H1 (cell line): ENCODE results near the gene B4GALNT3. TPM values are rescaled to one million over a fixed set of nuclear protein-coding genes. Genes with fewer than 3 reads are reported as not detected.

ENCODE experiments used
- CTCF ChIA-PET: fragments of 300-600 bp; sonication (Branson Sonifier 250); formaldehyde crosslinking; loops from one replicate; lab custom pipeline; 2021; ENCODE audit not compliant: partially characterized antibody; lab: Charles Lee
- POLR2A ChIA-PET: fragments of 300-600 bp; sonication (Branson Sonifier 250); formaldehyde crosslinking; loops from one replicate; lab custom pipeline; 2021; ENCODE audit warnings: inconsistent platforms; ENCODE audit not compliant: partially characterized antibody; lab: Charles Lee
- DNase-seq, 2 experiments: peaks; one replicate each; pipeline versions ENCODE4 v3.0.0 to v3.0.0-alpha.2; 2010 to 2022; ENCODE audit warnings: low spot score in 2 of 2, low read depth in 1 of 2, mixed read lengths in 1 of 2
- FAIRE-seq: peaks from 2 replicates; lab custom pipeline; 2011; peaks lifted over from hg19 to GRCh38; lab: Jason Lieb, UNC
- H2AFZ ChIP-seq: 2 replicates; pipeline ENCODE4 v1.8.1; 2012; ENCODE audit warnings: low read length, inconsistent platforms
- H2AK5ac ChIP-seq: 2 replicates; pipeline ENCODE4 v1.6.1; 2013; ENCODE audit warnings: low read depth, low read length
- H2BK120ac ChIP-seq: replicated peaks from 2 replicates; pipeline ENCODE3; 2013; ENCODE audit warnings: low read depth, low read length, inconsistent platforms
- H2BK12ac ChIP-seq: 2 replicates; pipeline ENCODE4 v1.6.1; 2013; ENCODE audit warnings: low read depth, low read length
- H2BK15ac ChIP-seq: 2 replicates; pipeline ENCODE4 v1.6.1; 2013; ENCODE audit warnings: low read length
- H2BK20ac ChIP-seq: 2 replicates; pipeline ENCODE4 v1.6.1; 2013; ENCODE audit warnings: low read length
- H2BK5ac ChIP-seq: 2 replicates; pipeline ENCODE4 v1.6.1; 2013; ENCODE audit warnings: low read depth, low read length
- H3K14ac ChIP-seq: 2 replicates; pipeline ENCODE4 v1.6.1; 2013; ENCODE audit warnings: inconsistent platforms; ENCODE audit not compliant: insufficient read length
- H3K18ac ChIP-seq: 2 replicates; pipeline ENCODE4 v1.6.1; 2013; ENCODE audit warnings: low read length; ENCODE audit errors: extremely low read depth
- H3K23ac ChIP-seq: 2 replicates; pipeline ENCODE4 v1.6.1; 2013; ENCODE audit warnings: inconsistent platforms; ENCODE audit not compliant: insufficient read length
- H3K23me2 ChIP-seq: 2 replicates; pipeline ENCODE4 v1.6.1; 2013; ENCODE audit warnings: low read depth, low read length
- H3K27ac ChIP-seq: 2 replicates; pipeline ENCODE4 v1.6.1; 2011; ENCODE audit warnings: low read depth, low read length, inconsistent platforms
- H3K27me3 ChIP-seq, 4 experiments: replicated peaks in 1 of 4; 1 replicate in 1 of 4; 2 replicates in 3 of 4; pipeline versions ENCODE4 v1.6.1 to v1.8.1; 2011 to 2013; ENCODE audit warnings: low read length in 3 of 4, mild to moderate bottlenecking in 3 of 4, inconsistent platforms in 2 of 4, mixed read lengths in 2 of 4, moderate library complexity in 1 of 4; ENCODE audit not compliant: control insufficient read depth in 3 of 4, insufficient read depth in 3 of 4; ENCODE audit errors: extremely low read depth in 1 of 4
- H3K36me3 ChIP-seq, 4 experiments: 2 replicates each; pipeline versions ENCODE4 v1.6.1 to v1.8.1; 2011 to 2013; ENCODE audit warnings: mild to moderate bottlenecking in 4 of 4, low read length in 3 of 4, moderate library complexity in 2 of 4, control low read depth in 1 of 4, inconsistent platforms in 1 of 4; ENCODE audit not compliant: insufficient read depth in 4 of 4, control insufficient read depth in 2 of 4
- H3K4ac ChIP-seq: replicated peaks from 2 replicates; pipeline ENCODE3; 2013; ENCODE audit warnings: low read length, low read depth, mixed read lengths, inconsistent platforms; ENCODE audit not compliant: insufficient read length
- H3K4me1 ChIP-seq, 4 experiments: replicated peaks in 1 of 4; 1 replicate in 1 of 4; 2 replicates in 3 of 4; pipeline versions ENCODE4 v1.6.1 to v1.8.1; 2011 to 2013; ENCODE audit warnings: low read length in 3 of 4, inconsistent platforms in 2 of 4, mixed read lengths in 1 of 4; ENCODE audit not compliant: insufficient read depth in 4 of 4, control insufficient read depth in 3 of 4
- H3K4me2 ChIP-seq, 2 experiments: 2 replicates each; pipeline versions ENCODE4 v1.6.1 to v1.8.1; 2011 to 2013; ENCODE audit warnings: low read depth in 2 of 2, low read length in 2 of 2, control low read depth in 1 of 2, inconsistent platforms in 1 of 2, mild to moderate bottlenecking in 1 of 2; ENCODE audit not compliant: insufficient read depth in 1 of 2
- H3K4me3 ChIP-seq, 4 experiments: fragments of 200-600, 300-600 bp in 1 of 4; sonication (generic), shearing (Covaris generic), sonication (Bioruptor Twin) in 1 of 4; 2 replicates each; pipeline versions ENCODE4 v1.5.1 to v1.8.1; 2011 to 2016; ENCODE audit warnings: low read length in 4 of 4, low read depth in 3 of 4, control low read depth in 2 of 4, inconsistent platforms in 2 of 4, mild to moderate bottlenecking in 2 of 4, mixed read lengths in 1 of 4, moderate library complexity in 1 of 4; ENCODE audit not compliant: insufficient read depth in 2 of 4; ENCODE audit errors: extremely low read depth in 1 of 4
- H3K56ac ChIP-seq: replicated peaks from 2 replicates; pipeline ENCODE3; 2013; ENCODE audit warnings: low read depth, mild to moderate bottlenecking, mixed read lengths, low read length, inconsistent platforms; ENCODE audit not compliant: insufficient read length
- H3K79me1 ChIP-seq: 2 replicates; pipeline ENCODE4 v1.6.1; 2013; ENCODE audit warnings: low read depth, low read length, control low read depth
- H3K79me2 ChIP-seq, 2 experiments: 2 replicates each; pipeline versions ENCODE4 v1.6.1 to v1.8.1; 2012 to 2013; ENCODE audit warnings: low read length in 2 of 2, mild to moderate bottlenecking in 2 of 2, inconsistent platforms in 1 of 2; ENCODE audit not compliant: insufficient read depth in 2 of 2, control insufficient read depth in 1 of 2
- H3K9ac ChIP-seq, 4 experiments: replicated peaks in 1 of 4; 1 replicate in 1 of 4; 2 replicates in 3 of 4; pipeline versions ENCODE4 v1.6.1 to v1.8.1; 2011 to 2013; ENCODE audit warnings: low read depth in 3 of 4, low read length in 3 of 4, control low read depth in 2 of 4, mild to moderate bottlenecking in 2 of 4, moderate library complexity in 2 of 4, inconsistent platforms in 1 of 4; ENCODE audit errors: extremely low read depth in 1 of 4
- H3K9me3 ChIP-seq, 2 experiments: 2 replicates each; pipeline versions ENCODE4 v1.6.1 to v1.8.1; 2012 to 2013; ENCODE audit warnings: mild to moderate bottlenecking in 2 of 2, moderate library complexity in 2 of 2, control low read depth in 1 of 2, inconsistent platforms in 1 of 2, low read depth in 1 of 2, low read length in 1 of 2, mixed read lengths in 1 of 2; ENCODE audit not compliant: insufficient read depth in 2 of 2
- H4K20me1 ChIP-seq, 2 experiments: replicated peaks in 1 of 2; 2 replicates each; pipeline versions ENCODE3 to v1.8.1; 2011 to 2013; ENCODE audit warnings: inconsistent platforms in 2 of 2, low read length in 2 of 2, mild to moderate bottlenecking in 1 of 2; ENCODE audit not compliant: insufficient read depth in 2 of 2, control insufficient read depth in 1 of 2
- H4K5ac ChIP-seq: 2 replicates; pipeline ENCODE4 v1.6.1; 2013; ENCODE audit warnings: low read length, low read depth, mixed read lengths, inconsistent platforms; ENCODE audit not compliant: insufficient read length
- H4K8ac ChIP-seq: 2 replicates; pipeline ENCODE4 v1.8.0; 2013; ENCODE audit warnings: mild to moderate bottlenecking, moderate library complexity, low read length, inconsistent platforms; ENCODE audit not compliant: insufficient read depth; ENCODE audit errors: extremely low read depth
- H4K91ac ChIP-seq: replicated peaks from 2 replicates; pipeline ENCODE3; 2013; ENCODE audit warnings: low read length, mixed read lengths, inconsistent platforms; ENCODE audit not compliant: insufficient read length
- GABPA ChIP-seq: IDR thresholded peaks from 2 replicates; pipeline ENCODE4 v1.6.1; 2011; ENCODE audit warnings: mild to moderate bottlenecking, low read length, moderate library complexity, borderline replicate concordance; ENCODE audit not compliant: insufficient read depth
- WGBS, 2 experiments: shearing (Covaris generic) in 1 of 2; methylation state at CpG; one replicate each; pipeline versions ENCODE4 v1.1.6 to v1.1.7; 2013 to 2015; ENCODE audit warnings: low lambda C conversion rate in 2 of 2, mixed read lengths in 2 of 2, inconsistent platforms in 1 of 2, low coverage in 1 of 2, missing lambda C conversion rate in 1 of 2; ENCODE audit not compliant: insufficient replicate concordance in 2 of 2, insufficient coverage in 1 of 2, insufficient read length in 1 of 2; ENCODE audit errors: extremely low coverage in 1 of 2, missing lambda C conversion rate in 1 of 2; 5-methylcytosine and 5-hydroxymethylcytosine counted together
- polyA plus RNA-seq, 7 experiments: library from polyadenylated mRNA; depleted of rRNA in 3 of 7; stranded (reverse) in 5 of 7; unstranded in 2 of 7; fragments of >200 nt in 5 of 7; fragments of 200-250 nt in 2 of 7; gene quantifications; 1 replicate in 5 of 7; 2 replicates in 1 of 7; 4 replicates in 1 of 7; pipeline versions ENCODE4 v1.2.1 to v1.2.3, GENCODE V29; 2011 to 2013; ENCODE audit warnings: missing spikeins in 2 of 7, mixed read lengths in 2 of 7
- total RNA-seq: library from RNA; stranded (reverse); fragmentation: NEBNext Ultra II Directional; extraction: Animal tissue kit (Norgen Biotek cat#: 25700); gene quantifications from 2 replicates; pipeline ENCODE4 v1.2.1, GENCODE V29; 2021

The B4GALNT3 gene
- total and polyA plus RNA-seq, 2 of the 8 experiments (the other 6 are each of a cell fraction or from before 2014, with no cell fraction given): 12.5 to 20.3 TPM

DNA sequence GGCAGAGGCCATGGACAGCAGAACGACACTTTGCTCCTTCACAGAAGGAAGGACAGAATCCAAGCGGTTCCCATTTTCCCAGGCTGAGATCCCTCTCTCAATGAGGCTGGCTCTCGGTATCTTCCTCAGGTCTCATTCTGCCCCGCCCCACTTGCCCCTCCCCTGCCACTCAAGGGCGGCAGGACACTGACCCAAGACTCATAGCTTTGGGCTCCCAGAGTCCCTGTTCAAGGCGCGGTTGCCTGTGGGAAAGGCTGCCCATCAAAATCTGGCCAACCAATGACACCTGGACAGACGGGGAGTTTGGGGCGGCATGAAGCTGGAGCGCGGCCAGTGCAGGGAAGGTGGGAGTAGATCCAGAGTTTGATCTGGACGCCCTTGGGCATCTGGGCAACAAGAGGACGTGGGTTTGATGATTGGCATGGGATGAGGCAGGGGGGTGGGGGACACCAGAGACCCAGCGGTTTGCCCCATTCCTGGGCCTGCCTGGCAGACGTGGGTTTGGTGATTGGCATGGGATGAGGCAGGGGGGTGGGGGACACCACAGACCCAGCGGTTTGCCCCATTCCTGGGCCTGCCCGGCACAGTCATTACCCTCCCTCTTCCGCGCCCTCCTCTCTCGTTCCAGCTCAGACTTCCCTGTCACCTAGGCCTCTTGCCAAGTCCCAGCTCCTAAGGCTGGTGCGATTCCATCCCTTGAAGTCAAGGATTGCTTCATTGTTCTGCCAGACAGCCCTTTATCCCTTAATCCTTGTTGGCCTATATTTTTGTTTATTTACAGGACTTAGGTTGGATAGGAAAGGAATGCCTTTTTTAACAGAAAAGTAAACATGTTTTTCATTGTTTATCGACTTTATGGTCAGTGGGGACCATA is 111.4 kb downstream of the B4GALNT3 start:
- H3K27ac ChIP-seq: no peak overlapping the region
- WGBS, 2 experiments: 56% methylated on average over 20 of the region's 22 CpGs; no CpG with 5 or more reads in 1 of the 2 experiments
- H4K8ac ChIP-seq: peak overlapping the region; percentile 41
- H4K20me1 ChIP-seq: no peaks in the 10 kb centered on the region
- CTCF ChIA-PET: interaction anchor here (0.6 to 3.6 kb wide), 39 partner anchors 7 to 366 kb away, joined by 3 to 23 read pairs (median 4); partner anchors contain the start of gene WNK1
- no peak overlapping the region for H2BK15ac ChIP-seq
- no peaks in the 10 kb centered on the region for H3K79me2 ChIP-seq
- H3K14ac ChIP-seq: no peak overlapping the region
- no peak overlapping the region for H4K91ac ChIP-seq
- peaks cover 0 to 9% (median 6%) of the 10 kb centered on the region in 4 experiments; a peak in 5 of 7 replicates for H3K4me1 ChIP-seq
- peak overlapping the region; percentile 46; the same call in 1 of the 2 replicates for H2BK5ac ChIP-seq
- H3K23me2 ChIP-seq: peaks cover 9% of the 10 kb centered on the region
- no peak overlapping the region for H2AK5ac ChIP-seq
- no peaks in the 10 kb centered on the region for H3K9me3 ChIP-seq
- H2BK12ac ChIP-seq: peak overlapping the region; percentile 88; the same call in 1 of the 2 replicates
- no peaks in the 10 kb centered on the region for H3K79me1 ChIP-seq
- H3K23ac ChIP-seq: no peak overlapping the region
- H3K9ac ChIP-seq: peak overlapping the region in 3 of 4 experiments; percentile 4 to 67 (median 34); a peak in 5 of 7 replicates
- H3K4me2 ChIP-seq: peak overlapping the region; percentile 87 to 98
- no peaks in the 10 kb centered on the region for H3K36me3 ChIP-seq
- no peak overlapping the region for H3K18ac ChIP-seq
- H2BK120ac ChIP-seq: no peak overlapping the region
- H3K4me3 ChIP-seq: peak overlapping the region; percentile 28 to 82 (median 64)
- POLR2A ChIA-PET: interaction anchor here (0.6 to 2.4 kb wide), 4 partner anchors 24 to 1423 kb away, joined by 3 to 7 read pairs (median 4); partner anchors contain the start of genes RAD52 and WNK1
- H3K4ac ChIP-seq: no peak overlapping the region
- FAIRE-seq: no peak
- no peak overlapping the region for H2BK20ac ChIP-seq
- peak in 1 of 2 experiments; percentile 75 for DNase-seq
- H4K5ac ChIP-seq: no peak overlapping the region
- no peak overlapping the region for H3K56ac ChIP-seq
- H2AFZ ChIP-seq: peak overlapping the region; percentile 85
- H3K27me3 ChIP-seq: peaks cover 0 to 6% (median 5%) of the 10 kb centered on the region in 4 experiments; a peak in 3 of 7 replicates
- TF ChIP-seq GABPA: 0 out of 2 replicates have a peak, but pooled peaks have one; percentile 22
